ENCODE data around the gene DZIP1.
A peak's percentile ranks its signal among the peaks of the same experiment; 100 is the strongest.
"Not testable (repeated sequence)": the region's sequence is repeated elsewhere in the genome, so short reads cannot be mapped to it uniquely, and the experiment has no call there.

The DZIP1 gene

GRCh38 chr13:95601906-95602305 is 42.6 kb downstream of the DZIP1 start:
- DNase-seq, result no peak

GRCh38 chr13:95601216-95601615 is 43.3 kb downstream of the DZIP1 start:
- DNase-seq, result no peak

- no peak for DNase-seq
These were observed 47.8 kb downstream of the DZIP1 start for GRCh38 chr13:95596701-95597100.

- no peak for DNase-seq
These were observed 51.0 kb downstream of the DZIP1 start for GRCh38 chr13:95593462-95593861.

- no peak for DNase-seq
These were observed 55.8 kb downstream of the DZIP1 start for GRCh38 chr13:95588721-95589120.

GRCh38 chr13:95588134-95588533 is 56.4 kb downstream of the DZIP1 start:
- DNase-seq, result no peak

- no peak for DNase-seq
These were observed 58.6 kb downstream of the DZIP1 start for GRCh38 chr13:95585867-95586266.

GRCh38 chr13:95579303-95579702 is 65.2 kb downstream of the DZIP1 start:
- DNase-seq, result no peak

- DNase-seq, result no peak
These were observed 71.3 kb downstream of the DZIP1 start for GRCh38 chr13:95573221-95573620.

GRCh38 chr13:95571941-95572340 is 72.6 kb downstream of the DZIP1 start:
- DNase-seq, result peak; percentile 65

- DNase-seq, result no peak
These were observed 74.5 kb downstream of the DZIP1 start for GRCh38 chr13:95570016-95570415.

- DNase-seq, result no peak
These were observed 76.4 kb downstream of the DZIP1 start for GRCh38 chr13:95568131-95568530.

GRCh38 chr13:95565758-95566157 is 78.7 kb downstream of the DZIP1 start:
- not testable (repeated sequence) for DNase-seq

- no peak for DNase-seq
These were observed 79.7 kb downstream of the DZIP1 start for GRCh38 chr13:95564733-95565291.

- no peak for DNase-seq
These were observed 80.4 kb downstream of the DZIP1 start for GRCh38 chr13:95564091-95564490.

- DNase-seq, result no peak
These were observed 84.1 kb downstream of the DZIP1 start for GRCh38 chr13:95560387-95560786.

GRCh38 chr13:95559100-95559499 is 85.4 kb downstream of the DZIP1 start:
- no peak for DNase-seq

GRCh38 chr13:95557013-95557412 is 87.5 kb downstream of the DZIP1 start:
- DNase-seq, result no peak

GRCh38 chr13:95553581-95554385 is 90.7 kb downstream of the DZIP1 start:
- no peak for DNase-seq

- no peak for DNase-seq
These were observed 91.7 kb downstream of the DZIP1 start, which contains the start of gene CLDN10 for GRCh38 chr13:95552539-95553441. CLDN10 (plus strand) TSS chr13:95552720; CDS start chr13:95552754, 34 bp downstream.

- DNase-seq, result no peak
These were observed 92.3 kb downstream of the DZIP1 start for GRCh38 chr13:95552208-95552538.

- no peak for DNase-seq
These were observed 96.9 kb downstream of the DZIP1 start for GRCh38 chr13:95547531-95548167.

- no peak for DNase-seq
These were observed 97.6 kb downstream of the DZIP1 start for GRCh38 chr13:95546919-95547318.
